Fibroblast of lung (primary cell): ENCODE measurements around the gene MPHOSPH6.

Experiments
- CTCF ChIP-seq, 2 donors: IDR thresholded peaks in 1 of 2; conservative IDR thresholded peaks in 1 of 2; 1 replicate in 1 of 2; 2 replicates in 1 of 2; pipeline ENCODE4 v1.5.1; 2011 to 2012; ENCODE audit warnings: low read length in 2 of 2, control low read depth in 1 of 2, inconsistent platforms in 1 of 2, low read depth in 1 of 2, mild to moderate bottlenecking in 1 of 2
- EZH2 ChIP-seq: IDR thresholded peaks from 2 replicates; pipeline ENCODE4 v1.5.1; 2012; ENCODE audit warnings: low read length, control low read depth, mild to moderate bottlenecking; ENCODE audit errors: missing control alignments

GRCh38 chr16:82108774-82109173 lies 61.2 kb downstream of the MPHOSPH6 start:
- TF ChIP-seq CTCF (conservative IDR thresholded peaks at IDR 0.05 in 1 of 2, IDR thresholded peaks at IDR 0.05 in 1 of 2; ENCODE audit: low read depth in 1 of 2, low read length in 2 of 2) (no peak), EZH2 (no peak)
